GM19099 (cell line): ENCODE measurements around the gene DIRAS2.

Experiments
- POLR2A ChIP-seq: IDR thresholded peaks from 3 replicates; pipeline ENCODE4 v1.6.1; 2011; ENCODE audit warnings: low read depth; ENCODE audit not compliant: insufficient read length; ENCODE audit errors: extremely low read depth

The DIRAS2 gene

DNA sequence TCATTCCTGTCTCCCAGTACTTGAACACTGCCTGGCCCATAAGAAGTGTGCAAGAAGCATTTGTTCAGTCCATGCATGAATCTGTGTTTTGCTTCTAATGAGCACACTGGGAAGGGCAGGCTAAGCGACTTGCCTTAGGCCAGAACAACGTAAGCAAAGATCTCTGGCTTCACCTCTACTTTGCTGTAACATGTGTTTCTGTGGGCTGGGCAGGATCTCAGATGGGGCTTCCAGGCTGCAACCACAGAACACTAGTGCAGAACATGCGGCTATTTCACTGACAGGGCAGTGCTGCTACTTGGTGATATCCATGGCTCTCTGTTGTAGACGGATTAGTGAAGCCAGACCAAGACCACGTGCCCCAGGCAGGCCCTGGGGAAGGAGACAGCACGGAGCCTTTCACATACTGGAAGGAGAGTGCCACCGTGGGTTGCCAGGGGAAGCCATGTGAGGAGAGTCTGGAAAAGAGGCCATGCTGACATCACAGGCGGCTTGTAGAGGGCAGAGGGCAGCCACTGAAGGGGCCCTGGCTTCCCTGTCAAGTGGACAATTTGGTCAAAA, 9.9 kb downstream of the DIRAS2 start:
- TF ChIP-seq POLR2A = no peak

DNA sequence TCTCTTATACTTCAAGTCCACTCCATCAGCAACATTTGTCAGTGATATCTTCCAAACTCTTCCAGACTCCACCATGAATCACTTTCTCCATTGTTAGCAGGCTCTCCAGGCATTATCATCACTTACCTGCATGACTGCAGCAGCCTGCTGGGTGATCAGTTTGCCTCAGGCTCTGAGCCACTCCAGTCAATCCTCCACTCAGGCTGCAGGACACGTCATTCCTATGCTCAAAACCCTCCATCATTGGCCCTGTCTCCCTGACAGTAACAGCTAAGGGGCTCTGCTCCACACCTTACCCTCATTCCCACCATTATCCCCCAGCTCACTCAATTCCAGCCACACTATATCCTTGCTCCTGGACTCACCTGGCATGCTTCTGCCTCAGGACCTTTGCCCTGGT, 10.7 kb downstream of the DIRAS2 start:
- TF ChIP-seq POLR2A = no peak

DNA sequence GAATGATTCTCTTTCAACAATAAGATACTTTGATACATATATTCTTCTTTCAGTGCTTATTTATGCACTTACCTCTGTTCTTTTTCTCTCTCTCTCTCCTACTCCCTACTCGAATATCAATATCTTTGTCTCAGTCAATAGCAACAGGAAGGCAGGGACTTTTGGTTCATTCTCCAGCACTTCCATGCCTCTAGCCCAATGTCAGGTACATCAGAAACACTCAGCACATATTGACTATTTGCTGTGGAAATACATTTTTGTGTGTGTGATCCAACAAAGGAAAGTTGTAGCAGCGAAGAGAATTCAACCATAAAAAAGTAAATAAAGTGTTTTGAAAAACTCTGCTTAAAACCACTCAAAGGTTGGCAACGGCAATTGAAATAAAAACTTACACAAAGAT, 12.6 kb downstream of the DIRAS2 start:
- no peak for TF ChIP-seq POLR2A

DNA sequence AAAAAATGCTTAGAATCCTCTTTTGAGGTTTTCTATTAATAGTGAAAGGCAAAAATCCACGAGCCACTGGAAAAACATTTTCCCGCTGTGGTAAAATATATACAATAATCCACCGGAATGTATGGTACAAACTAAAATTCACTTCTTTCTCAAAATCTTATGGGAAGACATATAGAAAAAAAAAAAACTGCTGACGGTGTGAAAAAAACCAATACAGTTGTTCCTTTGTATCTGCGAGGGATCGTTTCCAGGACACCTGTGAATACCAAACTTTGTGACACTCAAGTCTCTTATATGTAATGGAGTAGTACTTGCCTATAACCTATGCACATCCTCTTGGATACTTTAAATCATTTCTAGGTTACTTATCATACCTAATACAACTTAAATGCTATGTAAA, 13.3 kb downstream of the DIRAS2 start:
- no peak for TF ChIP-seq POLR2A

DNA sequence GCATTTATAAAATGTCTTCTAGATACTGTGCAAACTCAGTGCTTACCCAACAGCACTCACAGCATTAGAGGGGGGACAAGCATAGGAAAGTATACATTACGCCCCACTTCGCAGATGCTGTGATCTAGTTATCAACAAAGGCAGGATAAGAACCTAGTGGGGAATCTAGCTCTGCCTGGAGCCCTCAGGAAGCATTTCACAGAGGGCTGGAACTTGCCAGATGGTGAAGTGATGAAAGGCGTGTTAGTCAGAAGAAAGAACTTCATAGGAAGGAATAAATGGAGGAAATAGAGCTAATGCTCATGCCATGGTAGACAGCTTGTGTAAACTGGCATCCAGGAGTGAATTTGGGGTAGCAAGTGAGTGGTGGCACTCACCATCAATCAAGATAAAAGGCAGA, 25.8 kb downstream of the DIRAS2 start:
- TF ChIP-seq POLR2A = no peak

DNA sequence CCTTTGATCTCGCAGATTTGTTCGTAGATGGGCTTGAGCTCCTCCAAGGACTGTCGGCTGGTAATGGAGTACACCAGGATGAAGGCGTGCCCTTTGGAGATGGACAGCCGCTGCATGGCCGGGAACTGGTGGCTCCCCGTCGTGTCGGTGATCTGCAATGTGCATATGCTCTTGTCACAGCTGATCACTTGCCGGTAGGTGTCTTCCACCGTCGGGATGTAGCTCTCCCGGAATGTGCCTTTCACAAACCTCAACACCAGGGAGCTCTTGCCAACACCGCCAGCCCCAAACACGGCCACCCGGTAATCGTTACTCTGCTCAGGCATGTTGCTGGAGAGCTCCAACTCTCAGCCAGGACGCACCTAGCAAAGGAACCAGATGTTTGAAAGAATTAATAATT, 29.1 kb downstream of the DIRAS2 start:
- TF ChIP-seq POLR2A = no peak

DNA sequence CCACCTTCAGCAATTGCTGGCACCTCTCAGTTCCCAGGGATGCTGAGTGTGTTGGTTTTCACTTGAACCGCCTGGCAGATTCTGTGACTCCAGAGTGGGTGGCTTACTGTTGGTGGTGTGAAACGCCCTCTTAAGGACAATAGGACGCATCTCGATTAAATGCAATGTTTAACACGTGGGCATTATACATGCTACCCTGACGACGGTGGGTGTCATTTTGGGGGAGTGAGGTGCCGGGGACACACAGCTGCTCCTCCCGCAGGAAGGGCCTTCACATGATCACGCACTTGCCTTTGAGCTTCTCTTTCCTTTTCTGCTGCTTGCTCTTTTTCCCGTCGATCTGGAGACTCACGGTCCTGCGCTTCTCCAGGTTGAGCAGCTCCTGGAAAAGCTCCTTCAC, 29.7 kb downstream of the DIRAS2 start:
- no peak for TF ChIP-seq POLR2A

DNA sequence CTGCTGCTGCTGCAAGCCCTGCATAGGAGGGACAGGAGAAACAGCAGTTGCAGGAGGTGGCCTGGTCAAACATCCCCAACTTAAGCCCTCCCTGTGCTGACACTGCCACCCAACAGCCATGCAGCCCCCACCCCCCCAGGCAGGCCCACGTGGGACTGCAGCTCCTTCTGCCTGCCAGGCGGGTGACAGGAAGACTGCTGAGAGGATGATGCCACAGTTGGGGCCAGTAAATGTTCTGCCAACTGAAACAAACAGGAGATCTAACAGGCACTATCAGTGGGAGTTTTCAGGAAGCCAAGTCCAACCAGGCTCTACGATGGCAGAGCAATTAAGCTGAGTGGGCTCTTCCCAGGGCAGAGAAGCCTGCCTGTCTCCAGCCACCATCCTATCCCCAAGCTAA, 31.1 kb downstream of the DIRAS2 start:
- TF ChIP-seq POLR2A = no peak

DNA sequence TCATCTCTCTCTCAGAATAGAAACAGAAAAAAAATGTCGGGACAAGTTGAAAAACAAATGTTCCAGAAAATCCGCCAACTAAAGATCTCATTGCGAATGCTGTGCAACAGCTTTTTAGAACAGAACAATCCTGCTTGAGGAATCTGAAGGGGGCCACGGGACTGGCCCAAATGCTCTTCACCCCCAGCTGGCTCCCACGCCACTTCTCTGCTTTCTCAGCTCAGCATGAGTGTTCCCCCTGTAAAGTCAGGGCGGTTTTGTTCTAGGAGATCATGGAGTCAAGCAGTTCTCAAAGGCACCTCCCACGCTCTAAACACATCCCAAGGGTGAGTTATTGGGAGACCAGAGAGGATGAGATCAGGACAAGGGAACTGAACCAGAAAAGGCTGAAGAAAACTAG, 31.5 kb downstream of the DIRAS2 start:
- TF ChIP-seq POLR2A = no peak

DNA sequence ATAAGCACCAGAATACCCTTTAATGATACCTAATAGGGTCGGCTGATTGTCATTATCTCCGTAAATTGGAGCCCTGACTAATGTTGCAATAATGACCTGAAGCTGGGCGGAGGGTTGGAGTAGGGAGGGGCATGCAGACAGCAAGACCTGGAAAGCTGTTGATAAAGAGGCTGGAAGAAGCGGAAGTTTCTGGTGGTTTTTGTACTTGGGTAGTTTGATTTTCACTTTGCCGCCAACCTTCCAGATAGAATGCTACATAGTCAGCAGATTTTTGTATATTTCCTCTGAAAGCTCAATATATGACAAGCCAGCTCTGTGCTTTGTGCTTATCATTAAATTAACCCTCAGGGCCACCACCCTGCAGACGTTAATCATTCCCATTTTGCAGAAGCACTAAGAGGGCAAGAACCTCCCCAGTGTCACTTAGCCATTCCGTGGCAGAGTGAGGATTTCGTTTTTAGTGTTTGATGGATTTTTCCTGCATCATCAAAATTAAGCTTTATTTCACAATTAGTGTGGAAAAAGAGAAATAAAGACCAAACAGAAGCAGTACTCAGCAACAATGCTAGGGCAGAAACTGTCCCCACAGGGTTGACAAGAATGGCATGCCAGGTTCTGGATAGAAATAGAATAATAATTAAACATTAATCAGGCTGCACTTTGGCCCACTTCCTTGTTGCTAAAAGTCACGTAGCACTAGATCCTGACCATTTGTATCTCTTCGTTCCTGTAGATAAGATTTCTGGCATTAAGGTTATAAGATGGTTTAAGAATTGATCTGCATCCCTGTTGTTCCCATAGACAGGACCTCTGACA, 34.7 kb downstream of the DIRAS2 start:
- TF ChIP-seq POLR2A = no peak

DNA sequence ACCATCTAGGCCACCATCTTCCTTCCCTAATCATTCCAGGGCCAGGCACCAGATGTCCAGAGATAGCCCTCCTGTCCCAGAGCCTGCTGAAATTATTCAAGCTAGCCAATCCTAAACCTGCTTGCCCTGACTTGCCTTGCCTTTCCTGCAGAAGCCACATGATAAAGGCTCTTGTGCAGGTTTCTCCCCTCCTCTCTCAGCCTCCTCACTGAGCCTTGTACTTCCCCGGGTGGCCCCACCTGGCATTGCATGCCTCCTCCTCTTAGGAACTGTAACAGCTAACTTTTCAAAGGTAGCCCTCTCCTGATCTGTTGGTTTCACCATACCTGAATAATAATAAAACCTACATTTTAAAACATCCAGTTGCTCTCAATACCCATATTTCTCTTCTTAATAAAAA, 42.6 kb downstream of the DIRAS2 start:
- TF ChIP-seq POLR2A = no peak

DNA sequence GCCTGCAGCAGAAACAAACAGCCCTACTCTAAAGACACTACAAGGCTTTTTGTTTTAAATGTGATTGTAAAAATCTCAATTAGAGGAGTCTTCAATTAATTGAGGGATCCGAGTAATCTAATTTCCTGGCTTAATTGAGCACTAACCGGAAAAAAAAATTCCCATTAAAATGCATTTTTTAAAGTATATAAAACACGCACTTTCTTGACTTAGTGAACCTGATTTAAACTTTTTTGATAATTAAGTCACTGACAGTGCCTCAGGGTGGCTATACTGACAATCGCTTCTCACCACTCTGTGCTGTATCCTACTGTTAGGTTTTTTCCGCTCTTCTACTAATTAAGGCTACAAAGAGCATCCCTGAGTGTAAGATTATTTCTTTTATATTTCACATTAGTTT, 44.4 kb downstream of the DIRAS2 start:
- no peak for TF ChIP-seq POLR2A

DNA sequence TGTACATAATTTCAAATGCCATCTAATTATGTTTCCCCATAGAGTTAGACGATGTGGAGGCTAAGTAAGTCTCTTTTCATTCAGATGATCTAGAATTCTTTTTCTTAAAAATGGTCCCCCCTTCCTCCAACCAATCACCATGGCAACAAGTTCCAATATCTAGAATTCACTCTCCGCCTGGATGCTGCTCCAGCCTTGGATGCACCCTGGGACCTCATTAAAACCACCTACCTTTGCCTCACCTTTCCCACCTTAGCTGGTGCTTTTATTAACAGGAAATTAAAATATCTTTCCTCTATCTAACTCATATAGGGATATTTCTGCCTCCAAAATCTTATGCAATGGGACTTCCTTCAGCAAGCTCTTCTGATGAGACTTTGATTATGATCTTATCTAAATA, 49.0 kb downstream of the DIRAS2 start:
- TF ChIP-seq POLR2A = no peak

DNA sequence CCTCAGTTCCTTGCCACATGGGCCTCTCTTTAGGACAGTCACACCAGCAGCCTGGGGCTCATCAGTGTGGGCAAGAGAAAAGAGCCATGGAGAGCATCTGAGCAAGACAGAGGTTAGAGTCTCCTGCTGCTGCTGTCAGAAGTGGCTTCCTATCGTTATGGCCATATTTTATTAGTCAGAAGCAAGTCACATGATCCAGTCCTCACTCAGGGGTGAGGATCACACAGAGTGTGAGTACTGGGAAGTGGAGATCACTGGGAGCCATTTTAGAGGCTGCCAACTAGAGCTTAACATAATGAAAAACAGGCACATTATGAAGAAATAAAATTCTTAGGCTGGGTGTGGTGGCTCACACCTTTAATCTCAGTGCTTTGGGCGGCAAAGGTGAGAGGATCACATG, 62.0 kb downstream of the DIRAS2 start:
- TF ChIP-seq POLR2A = no peak

DNA sequence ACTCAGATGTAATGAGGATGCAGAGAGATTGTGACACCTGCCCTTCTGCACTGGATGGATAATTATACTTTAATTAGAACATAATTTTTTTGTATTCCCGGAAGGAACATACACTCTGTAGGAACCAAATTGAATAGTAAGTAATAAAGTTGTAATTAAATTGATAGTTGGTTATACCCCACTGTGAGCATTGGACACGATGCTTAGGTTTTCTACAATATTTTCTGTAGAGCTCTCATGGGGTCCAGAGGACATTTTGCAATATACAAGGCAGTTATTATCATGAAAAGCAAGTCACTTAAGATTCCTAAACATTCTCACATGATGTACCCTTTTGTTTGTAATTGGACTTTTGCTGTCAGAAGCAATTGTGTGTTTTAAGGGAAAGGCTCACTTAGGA, 63.4 kb downstream of the DIRAS2 start:
- TF ChIP-seq POLR2A = no peak

DNA sequence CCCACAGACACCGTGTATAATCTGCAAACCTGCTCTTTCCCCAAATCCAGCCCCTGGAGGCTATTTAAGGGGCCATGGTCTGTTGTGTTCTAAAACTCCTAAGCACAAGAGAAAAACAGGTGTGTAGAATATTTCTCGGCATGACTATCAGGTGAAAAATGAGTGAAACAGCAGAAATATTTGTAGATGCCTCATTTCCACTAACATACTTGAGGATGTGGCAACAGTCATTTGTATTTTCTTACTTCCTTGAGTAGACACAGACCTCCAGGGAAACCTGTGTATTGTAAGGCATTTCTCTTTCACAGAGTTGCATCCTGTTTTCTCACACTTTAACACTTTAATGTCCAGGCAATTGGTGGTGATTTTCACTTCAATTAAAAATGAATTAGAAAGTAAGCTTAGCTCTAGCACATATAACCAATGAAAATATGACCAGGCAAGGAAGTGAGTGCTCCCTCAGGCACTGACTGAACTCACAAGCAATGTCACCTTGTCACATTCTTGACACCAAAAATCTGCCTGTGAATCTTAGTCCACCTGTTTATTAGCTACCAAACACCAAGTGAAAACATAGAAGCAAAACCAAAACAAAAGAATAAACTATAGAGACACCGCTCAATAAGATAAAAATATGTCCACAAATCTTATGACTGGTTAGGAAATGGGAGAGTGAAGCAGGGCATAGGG, 64.4 kb downstream of the DIRAS2 start:
- TF ChIP-seq POLR2A = no peak
